Measurements from ENCODE around the gene LRRC46.

Gene LRRC46

GRCh38 chr17:47879776-47880454 lies 48.4 kb downstream of the LRRC46 start:
- DNase-seq: peak in 1 of 2 experiments; percentile 25

- DNase-seq: no peak
Measured at GRCh38 chr17:47882247-47882646, 50.8 kb downstream of the LRRC46 start.

- no peak for DNase-seq
Measured at GRCh38 chr17:47882695-47883588, 51.5 kb downstream of the LRRC46 start.

GRCh38 chr17:47883589-47884426 lies 52.3 kb downstream of the LRRC46 start:
- no peak for DNase-seq

GRCh38 chr17:47884427-47884740 lies 52.9 kb downstream of the LRRC46 start:
- no peak for DNase-seq

GRCh38 chr17:47884905-47885730 lies 53.6 kb downstream of the LRRC46 start:
- no peak for DNase-seq
